Stimulated activated CD4-positive, alpha-beta T cell treated with anti-CD3 and anti-CD28 coated beads, Interleukin-1b, Interleukin-23, amount 100 ng/mL, for 48 hours (primary cell): Measurements from ENCODE around the gene IL21R.

Experiments used
- DNase-seq: peaks from one replicate; pipeline ENCODE4 v3.0.0-alpha.2; 2020

Gene IL21R

DNA sequence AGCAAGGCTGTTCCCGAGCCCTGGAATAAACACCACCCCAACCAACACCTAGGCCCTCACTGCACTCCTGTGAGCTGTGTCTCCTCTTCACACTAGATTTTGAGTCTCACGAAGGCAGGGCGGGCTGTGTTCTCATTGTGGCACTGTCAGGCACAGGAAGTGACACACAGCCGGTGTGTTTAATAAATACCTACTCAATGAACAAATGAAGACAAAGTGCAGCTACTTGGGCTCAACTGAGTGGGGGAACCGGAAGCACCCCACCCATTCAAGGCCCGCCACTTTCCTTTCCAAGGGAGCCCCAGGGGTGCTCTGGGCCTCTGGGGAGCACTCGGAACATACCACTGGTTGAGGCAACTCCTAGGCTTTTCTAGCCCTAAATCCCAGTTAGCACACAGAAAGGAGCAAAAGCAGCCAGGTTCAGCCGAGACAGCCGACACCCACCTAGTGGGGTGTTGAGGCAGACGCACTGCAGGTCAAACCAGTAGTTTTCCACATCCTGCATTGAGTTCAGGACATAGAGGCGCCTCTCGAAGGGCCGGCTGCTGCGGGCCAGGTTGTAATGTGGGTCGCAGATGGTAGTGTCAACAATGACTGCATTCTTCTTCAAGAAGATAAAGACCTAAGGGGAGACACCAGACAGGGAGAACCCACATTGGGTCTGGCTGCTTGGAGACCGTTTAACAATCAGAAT is 90.1 kb downstream of the IL21R start:
- DNase-seq: no peak

DNA sequence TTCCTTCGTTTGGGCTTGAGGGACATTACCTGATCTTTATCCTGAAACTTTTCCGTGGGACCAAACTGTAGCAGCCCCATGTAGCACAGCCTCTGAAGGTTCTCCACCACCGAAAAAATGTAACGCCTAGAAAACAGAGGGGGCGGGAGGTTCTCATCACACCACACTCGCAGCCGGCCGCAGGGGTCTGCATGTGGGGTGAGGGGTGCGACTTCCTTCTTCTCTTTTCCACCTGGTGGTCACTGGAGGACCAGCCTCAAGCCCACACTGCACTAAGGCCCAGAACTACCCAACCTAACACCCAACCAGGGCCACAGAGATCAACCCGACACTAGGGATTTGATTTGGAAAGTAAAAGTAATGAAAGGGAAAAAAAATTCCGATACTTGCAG is 90.6 kb downstream of the IL21R start:
- DNase-seq: no peak

DNA sequence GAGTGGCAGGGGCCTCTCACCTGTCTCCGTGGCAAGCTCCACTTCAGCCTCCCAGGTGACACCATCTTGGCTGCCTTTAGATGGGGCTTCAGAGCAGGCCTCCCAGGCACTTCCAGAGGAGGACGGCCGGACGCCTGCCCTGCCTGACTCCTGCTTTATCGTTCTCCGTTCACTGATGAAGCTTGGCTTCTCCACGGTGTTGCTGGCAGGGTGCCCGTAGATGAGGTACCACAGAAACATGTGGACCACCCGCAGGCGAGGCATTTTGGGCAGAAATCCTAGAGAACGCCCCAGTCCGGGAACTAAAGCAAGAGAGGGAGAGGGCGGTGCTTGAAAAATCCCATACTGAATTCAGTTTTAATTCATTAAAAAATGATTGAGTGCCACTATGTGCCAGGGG is 93.2 kb downstream of the IL21R start:
- DNase-seq: no peak

DNA sequence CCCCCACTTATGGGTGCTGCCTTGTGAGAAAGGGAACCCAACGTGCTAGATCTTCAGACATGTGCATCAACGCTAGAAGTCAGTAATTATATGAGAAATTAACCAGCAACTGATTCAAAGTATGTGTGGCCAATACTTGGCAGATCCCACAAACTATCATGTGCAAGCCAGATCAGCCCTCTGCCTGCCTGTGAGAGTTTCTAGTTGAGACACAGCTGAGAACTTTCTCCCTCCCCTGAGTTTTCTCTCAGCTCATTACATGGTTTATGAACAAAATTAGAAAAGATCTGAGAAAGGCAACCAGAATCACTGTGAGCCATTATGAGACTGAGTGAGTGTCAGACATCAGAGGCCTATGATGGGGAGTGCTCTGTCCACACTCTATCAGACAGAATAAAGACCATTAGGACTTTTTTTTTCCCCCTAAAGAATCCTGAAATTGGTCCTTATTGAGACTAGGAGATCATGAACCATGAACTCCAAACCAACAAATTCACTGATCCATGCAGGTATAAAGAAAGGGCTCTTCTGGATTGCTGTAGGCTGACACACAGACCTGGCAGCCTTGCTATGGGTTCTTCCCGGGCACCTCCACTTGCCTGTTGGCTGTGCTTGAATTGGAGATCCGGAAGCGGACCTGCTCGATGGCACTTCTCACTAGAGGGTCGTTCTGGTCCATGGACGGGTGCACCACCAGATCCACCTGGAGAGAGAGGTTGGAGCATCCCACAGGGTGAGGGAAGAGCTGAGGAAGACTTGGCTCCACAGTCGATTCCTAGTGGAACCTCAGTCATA is 96.3 kb downstream of the IL21R start:
- DNase-seq: no peak

DNA sequence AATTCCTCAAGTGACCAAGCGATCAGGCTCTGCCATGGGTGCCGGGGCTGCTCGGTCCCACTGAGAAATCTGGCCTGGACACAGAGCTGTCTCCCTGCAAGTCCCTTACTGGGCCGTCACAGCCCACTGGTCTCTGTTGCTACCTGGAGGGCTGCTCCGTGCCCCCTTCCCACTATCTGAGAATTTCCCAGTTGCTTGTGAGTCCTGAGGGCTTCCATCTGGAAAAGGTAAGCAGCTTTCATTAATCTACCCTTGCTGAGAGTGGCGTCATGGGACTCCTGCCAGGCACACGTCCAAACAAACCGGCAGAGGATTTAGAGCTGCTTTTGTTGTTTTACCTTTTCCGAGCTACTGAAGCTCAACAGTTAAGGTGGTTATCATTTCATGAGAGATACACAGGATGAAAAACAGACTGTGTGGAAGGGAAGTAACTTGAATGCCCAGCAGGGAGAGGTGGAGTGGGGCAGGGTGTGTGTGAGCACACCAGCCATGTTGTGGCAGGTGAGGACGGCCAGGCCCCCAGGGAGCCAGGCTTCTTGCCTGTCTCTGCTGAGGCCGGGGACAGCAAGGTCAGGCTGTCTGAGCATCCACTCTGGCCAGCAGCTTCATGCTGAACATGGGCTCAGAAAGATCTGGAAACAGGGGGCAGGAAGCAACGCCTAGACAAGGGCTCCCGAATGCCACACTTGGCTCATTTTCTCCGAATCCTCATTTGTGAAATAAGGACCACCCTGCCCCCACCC is 97.1 kb downstream of the IL21R start:
- DNase-seq: no peak

DNA sequence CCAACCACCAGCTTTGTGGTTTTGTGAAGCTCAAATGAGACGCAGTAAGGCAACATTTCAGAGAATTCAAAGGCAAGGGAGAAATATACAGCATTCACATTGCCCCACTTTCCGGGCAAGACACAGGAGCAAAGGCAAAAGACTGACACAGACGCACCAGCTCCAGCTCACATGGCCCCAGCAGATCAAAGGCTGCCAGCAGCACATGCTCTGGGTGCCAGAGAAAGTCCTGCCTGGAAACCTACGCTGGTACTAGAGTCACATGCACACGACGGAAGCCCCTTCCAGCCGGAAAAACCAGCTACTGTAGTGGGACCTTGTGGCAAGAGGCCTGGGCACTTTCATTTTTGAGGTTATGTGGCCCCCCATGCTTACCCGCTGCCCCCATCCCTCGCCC is 97.7 kb downstream of the IL21R start:
- no peak for DNase-seq

DNA sequence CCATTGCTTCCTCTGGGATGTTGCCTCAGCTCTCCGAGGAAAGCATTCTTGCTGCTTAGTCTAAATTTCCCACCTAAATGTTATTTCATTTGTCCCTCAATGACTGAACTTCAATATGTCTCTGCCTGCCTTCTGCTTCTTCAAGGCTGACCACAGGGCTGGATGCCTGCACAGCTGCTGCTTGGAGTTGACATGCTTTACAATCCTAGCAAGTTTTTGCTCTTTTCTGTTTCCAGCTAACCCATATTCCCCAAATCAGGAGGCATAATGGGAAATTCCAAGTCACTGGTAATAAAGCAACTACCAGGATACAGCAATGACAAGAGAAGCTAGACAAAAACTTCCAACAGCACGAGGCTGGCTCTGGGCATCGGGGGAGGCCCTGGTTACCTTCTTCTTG is 98.8 kb downstream of the IL21R start:
- DNase-seq: no peak
